HepG2 (cell line): ENCODE data around the gene STX7. TPM values are rescaled to one million over a fixed set of nuclear protein-coding genes. Genes with fewer than 3 reads are reported as not detected.
A peak's percentile ranks its signal among the peaks of the same experiment; 100 is the strongest.

Experiments
- ATAC-seq: fragments of 200-7000 bp; cut with Tn5 transposase; 3 replicates; pipeline ENCODE4 v1.9.1; 2020; ENCODE audit warnings: mild to moderate bottlenecking, moderate library complexity
- BruUV-seq: library from RNA; stranded (reverse); fragments of 400-500 nt; replicated peaks from 2 replicates; lab custom pipeline; 2021; lab: Mats Ljungman, UMichigan
- CTCF ChIA-PET: fragments of 300-600 bp; formaldehyde crosslinking; extraction: SDS; loops from one replicate; lab custom pipeline; 2021; ENCODE audit warnings: low total read pairs, inconsistent platforms, low intra/inter-chr PET ratio; lab: Yijun Ruan, JAX
- POLR2A ChIA-PET: fragments of 350-600 bp; sonication (Branson Sonifier 250); formaldehyde crosslinking; loops from one replicate; lab custom pipeline; 2020; ENCODE audit warnings: antibody characterized with exemption, inconsistent platforms; lab: Yijun Ruan, JAX
- DNase-seq: peaks from one replicate; pipeline ENCODE4 v3.0.0-alpha.2; 2015; ENCODE audit warnings: low spot score
- FAIRE-seq: peaks from 3 replicates; lab custom pipeline; 2011; peaks lifted over from hg19 to GRCh38; lab: Jason Lieb, UNC
- H2AFZ ChIP-seq: one replicate; pipeline ENCODE4 v1.6.1; 2011; ENCODE audit warnings: low read length, inconsistent platforms
- H3K27ac ChIP-seq: fragments of 300-600 bp; 3 replicates; pipeline ENCODE4 v1.8.0; 2011; ENCODE audit warnings: mixed run types, mild to moderate bottlenecking, mixed read lengths, low read length, inconsistent platforms; ENCODE audit not compliant: insufficient read depth; ENCODE audit errors: extremely low read length
- H3K27me3 ChIP-seq, 2 experiments: fragments of 200-600 bp in 1 of 2; 2 replicates in 1 of 2; 3 replicates in 1 of 2; pipeline versions ENCODE4 v1.6.0 to v1.8.0; 2011; ENCODE audit warnings: low read length in 2 of 2, mild to moderate bottlenecking in 2 of 2, moderate library complexity in 2 of 2, inconsistent platforms in 1 of 2; ENCODE audit not compliant: insufficient read depth in 2 of 2, control insufficient read depth in 1 of 2
- H3K36me3 ChIP-seq, 2 experiments: fragments of 200-600 bp in 1 of 2; replicated peaks in 1 of 2; 2 replicates in 1 of 2; 3 replicates in 1 of 2; pipeline versions ENCODE4 v1.5.1 to v1.8.0; 2011; ENCODE audit warnings: low read length in 2 of 2, inconsistent platforms in 1 of 2; ENCODE audit not compliant: insufficient read depth in 2 of 2, control insufficient read depth in 1 of 2
- H3K4me1 ChIP-seq: 2 replicates; pipeline ENCODE4 v1.5.1; 2012; ENCODE audit warnings: low read length, inconsistent platforms; ENCODE audit not compliant: insufficient read depth
- H3K4me2 ChIP-seq: 2 replicates; pipeline ENCODE4 v1.6.0; 2011; ENCODE audit warnings: low read depth, low read length, inconsistent platforms
- H3K4me3 ChIP-seq, 3 experiments: fragments of 200-600 bp in 1 of 3; sonication (generic), shearing (Covaris generic) in 1 of 3; replicated peaks in 1 of 3; 2 replicates each; pipeline ENCODE4 v1.5.1; 2011 to 2016; ENCODE audit warnings: low read length in 3 of 3, inconsistent platforms in 2 of 3, low read depth in 2 of 3, mild to moderate bottlenecking in 2 of 3, control low read depth in 1 of 3, mixed read lengths in 1 of 3; ENCODE audit not compliant: insufficient read depth in 1 of 3
- H3K79me2 ChIP-seq: one replicate; pipeline ENCODE4 v1.6.1; 2011; ENCODE audit warnings: low read length, inconsistent platforms; ENCODE audit not compliant: insufficient read depth
- H3K9ac ChIP-seq: 2 replicates; pipeline ENCODE4 v1.6.0; 2011; ENCODE audit warnings: mild to moderate bottlenecking, low read depth, low read length, inconsistent platforms; ENCODE audit not compliant: insufficient read depth
- H3K9me3 ChIP-seq: 2 replicates; pipeline ENCODE4 v1.5.1; 2012; ENCODE audit warnings: mild to moderate bottlenecking, low read length
- H4K20me1 ChIP-seq: 2 replicates; pipeline ENCODE4 v1.6.0; 2011; ENCODE audit warnings: inconsistent platforms, mild to moderate bottlenecking, low read length, moderate library complexity; ENCODE audit not compliant: insufficient read depth
- ELF1 ChIP-seq: sonication (generic); formaldehyde crosslinking; IDR thresholded peaks from 2 replicates; pipeline ENCODE4 v1.4.0; 2020; ENCODE audit warnings: missing genetic modification reagents
- FOXP4 ChIP-seq: sonication (generic); formaldehyde crosslinking; IDR thresholded peaks from 2 replicates; pipeline ENCODE4 v1.4.0; 2020; ENCODE audit warnings: missing genetic modification reagents
- NFE2L1 ChIP-seq: sonication (generic); formaldehyde crosslinking; IDR thresholded peaks from 2 replicates; pipeline ENCODE4 v1.4.0; 2020; ENCODE audit warnings: missing genetic modification reagents, mild to moderate bottlenecking, borderline replicate concordance
- ZBED4 ChIP-seq: sonication (generic); formaldehyde crosslinking; IDR thresholded peaks from 2 replicates; pipeline ENCODE4 v1.4.0; 2020; ENCODE audit warnings: missing genetic modification reagents, borderline replicate concordance
- ZNF12 ChIP-seq: sonication (generic); formaldehyde crosslinking; IDR thresholded peaks from 2 replicates; pipeline ENCODE4 v1.5.0; 2020; ENCODE audit warnings: missing genetic modification reagents
- ZNF160 ChIP-seq: sonication (generic); formaldehyde crosslinking; IDR thresholded peaks from 2 replicates; pipeline ENCODE4 v1.8.0; 2022; ENCODE audit warnings: mild to moderate bottlenecking, inconsistent platforms, missing genetic modification reagents
- ZNF362 ChIP-seq: sonication (generic); formaldehyde crosslinking; IDR thresholded peaks from 2 replicates; pipeline ENCODE4 v1.4.0; 2020; ENCODE audit warnings: missing genetic modification reagents, mild to moderate bottlenecking, borderline replicate concordance
- ZNF75D ChIP-seq: sonication (generic); formaldehyde crosslinking; IDR thresholded peaks from 2 replicates; pipeline ENCODE4 v1.8.1; 2023; ENCODE audit warnings: missing genetic modification reagents, mild to moderate bottlenecking, borderline replicate concordance
- ZSCAN22 ChIP-seq: sonication (generic); formaldehyde crosslinking; IDR thresholded peaks from 2 replicates; pipeline ENCODE4 v1.4.0; 2020; ENCODE audit warnings: mild to moderate bottlenecking, missing genetic modification reagents
- WGBS: methylation state at CpG from one replicate; pipeline ENCODE4 v1.1.6; 2017; ENCODE audit warnings: low lambda C conversion rate; 5-methylcytosine and 5-hydroxymethylcytosine counted together
- in situ Hi-C: cut with HindIII; loops from 2 replicates; pipeline ENCODE4 v1.10.0; 2017; ENCODE audit warnings: low pct_unique_long_range_greater_than_20kb; ENCODE audit not compliant: extremely low pct_ligation_motif_present
- intact Hi-C: fragments of 100-400 bp; cut with micrococcal nuclease; formaldehyde crosslinking; loops from one replicate; pipeline ENCODE4 v1.10.0; 2022; ENCODE audit not compliant: unreplicated experiment
- polyA plus RNA-seq, 8 experiments: library from polyadenylated mRNA; depleted of rRNA in 3 of 8; stranded (reverse) in 7 of 8; unstranded in 1 of 8; fragments of >200 nt; fragmentation: Illumina TruSeq in 4 of 8; extraction: Trizol in 4 of 8; gene quantifications; 2 replicates each; pipeline versions ENCODE4 v1.2.1 to v1.2.3, GENCODE V29; 2011 to 2016; ENCODE audit warnings: low read depth in 4 of 8, missing spikeins in 1 of 8, mixed read lengths in 1 of 8; ENCODE audit not compliant: insufficient read depth in 1 of 8
- total RNA-seq, 5 experiments: library from RNA; depleted of rRNA; stranded (reverse); fragments of >200 nt; fragmentation: Illumina TruSeq; extraction: Trizol; gene quantifications; 2 replicates each; pipeline ENCODE4 v1.2.3, GENCODE V29; 2016; ENCODE audit warnings: low read depth in 1 of 5

STX7 gene
- total and polyA plus RNA-seq, 2 of the 13 experiments (the other 11 are each of a cell fraction or from before 2014, with no cell fraction given) = 28.0 to 34.7 TPM

GRCh38 chr6:132511831-132512220 lies 1.1 kb downstream of the STX7 start:
- in situ Hi-C loops = no loop called here

More at GRCh38 chr6:132511831-132512220, 1.1 kb downstream of the STX7 start:
- CTCF ChIA-PET = no interaction called here
- H3K79me2 ChIP-seq = peaks cover 44% of the 10 kb centered on the region
- H3K27ac ChIP-seq = peak overlapping the region; percentile 66
- POLR2A ChIA-PET = interaction anchor here (0.9 to 1.7 kb wide), 4 partner anchors 232 to 307 kb away, joined by 4 to 23 read pairs (median 10); partner anchors contain the start of genes RPS12 and SLC18B1
- H3K4me2 ChIP-seq = peak overlapping the region; percentile 92
- H3K9me3 ChIP-seq = no peaks in the 10 kb centered on the region
- WGBS = 2% methylated on average over 2 of the region's 2 CpGs
- FAIRE-seq (no peak), ATAC-seq (no peak), DNase-seq (no peak)
- H3K36me3 ChIP-seq = peaks cover 0 to 5% of the 10 kb centered on the region in 2 experiments; a peak in 3 of 5 replicates
- peak overlapping the region; percentile 76 for H3K9ac ChIP-seq
- no peak overlapping the region for H2AFZ ChIP-seq
- TF ChIP-seq ZSCAN22 (CRISPR knock-in tag) (0 out of 2 replicates have a peak, but pooled peaks have one; percentile 6), NFE2L1 (no peak), ZNF12 (no peak), FOXP4 (CRISPR knock-in tag) (no peak), ZNF362 (CRISPR knock-in tag) (no peak), ZNF160 (no peak), ZBED4 (CRISPR knock-in tag) (no peak), ZNF75D (no peak), ELF1 (CRISPR knock-in tag) (no peak)
- peaks cover 14% of the 10 kb centered on the region for H4K20me1 ChIP-seq
- no peaks in the 10 kb centered on the region for H3K27me3 ChIP-seq
- peaks cover 28% of the 10 kb centered on the region for H3K4me1 ChIP-seq
- intact Hi-C loops = loop anchor here (5.0 to 10.0 kb wide), 3 partner anchors 300 to 1440 kb away; partner anchors contain the start of genes RPS12 and TBPL1
- H3K4me3 ChIP-seq = peak overlapping the region; percentile 82 to 89 (median 88); a peak in 5 of 6 replicates
- no TSS peak for BruUV-seq
